ENCODE results near the gene TTC7B.
"Not testable (repeated sequence)": the region's sequence is repeated elsewhere in the genome, so short reads cannot be mapped to it uniquely, and the experiment has no call there.

Gene TTC7B

DNA sequence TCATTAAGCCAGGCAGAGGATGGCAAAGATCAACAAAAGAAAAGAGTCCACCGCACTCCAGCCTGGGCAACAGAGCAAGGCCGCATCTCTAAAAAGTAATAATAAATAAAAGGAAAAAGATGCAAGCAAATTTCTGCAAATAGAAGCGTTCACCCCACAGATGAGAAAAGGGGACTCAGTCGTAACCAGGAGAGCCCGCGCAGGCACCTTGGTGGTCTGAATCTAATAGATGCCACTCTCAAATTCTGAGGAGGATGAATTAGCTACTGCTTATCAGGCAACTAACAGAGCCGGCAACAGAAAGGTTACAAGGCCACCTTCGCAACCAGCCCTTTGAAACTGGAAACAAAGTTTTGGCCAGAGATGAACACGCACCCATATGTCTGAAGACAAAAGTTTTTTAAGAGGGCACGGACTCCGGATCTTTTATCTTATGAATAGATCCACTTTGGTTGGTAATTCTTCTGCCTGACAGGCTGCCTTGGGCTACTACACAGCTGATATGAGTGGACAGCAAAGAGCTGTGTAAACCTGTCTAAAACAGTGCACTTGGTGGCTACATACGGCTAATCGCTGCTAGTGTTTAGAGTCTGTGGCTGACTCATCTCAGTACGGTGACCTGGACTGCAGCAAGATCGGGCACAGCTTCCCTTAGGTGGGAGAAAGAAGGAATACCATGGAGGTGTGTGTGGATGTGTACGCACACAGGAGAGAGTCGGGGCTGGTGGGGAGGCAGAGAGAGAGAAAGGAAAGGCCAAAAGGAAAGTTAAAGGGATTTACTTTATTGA, 32.9 kb upstream of the TTC7B start:
- Histone ChIP-seq H3K4me1 (ENCODE audit: insufficient read depth, low read length) (peaks cover 13% of the 10 kb centered on the region), H3K27ac (ENCODE audit: low read depth, low read length) (no peak overlapping the region), H3K4me3 (ENCODE audit: low read length) (no peak overlapping the region), H3K27me3 (ENCODE audit: insufficient read depth, low read length) (no peaks in the 10 kb centered on the region), H3K9ac (ENCODE audit: low read depth, low read length) (no peak overlapping the region), H3K9me3 (ENCODE audit: insufficient read depth, low read depth, low read length) (no peaks in the 10 kb centered on the region), H3K36me3 (ENCODE audit: insufficient read depth, low read length) (no peaks in the 10 kb centered on the region)
- WGBS = 93% methylated on average over 16 of the region's 17 CpGs

DNA sequence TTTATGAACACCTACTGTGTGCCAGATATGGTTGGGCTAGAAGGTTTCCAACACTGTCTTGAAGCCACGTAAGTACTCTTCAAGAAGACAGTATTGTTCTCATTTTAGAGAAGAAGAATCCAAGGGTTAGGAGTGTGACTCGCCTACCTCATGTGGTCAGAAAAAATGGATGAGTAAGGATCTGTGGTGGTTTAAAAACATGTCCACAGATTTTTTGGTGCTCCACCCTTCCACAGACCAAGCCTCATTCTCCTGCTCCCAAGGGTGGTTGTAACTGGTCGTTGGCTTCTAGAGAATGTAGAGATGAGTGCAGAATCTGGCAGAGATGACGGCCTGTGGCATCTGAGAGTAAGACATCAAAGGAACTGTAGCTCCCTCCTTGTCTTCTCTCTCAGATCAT, 30.3 kb upstream of the TTC7B start:
- Histone ChIP-seq H3K4me1 (ENCODE audit: insufficient read depth, low read length) (peaks cover 13% of the 10 kb centered on the region), H3K36me3 (ENCODE audit: insufficient read depth, low read length) (no peaks in the 10 kb centered on the region), H3K9ac (ENCODE audit: low read depth, low read length) (no peak overlapping the region), H3K27me3 (ENCODE audit: insufficient read depth, low read length) (no peaks in the 10 kb centered on the region), H3K27ac (ENCODE audit: low read depth, low read length) (no peak overlapping the region), H3K4me3 (ENCODE audit: low read length) (no peak overlapping the region), H3K9me3 (ENCODE audit: insufficient read depth, low read depth, low read length) (no peaks in the 10 kb centered on the region)
- WGBS = 90% methylated on average over 4 of the region's 4 CpGs

DNA sequence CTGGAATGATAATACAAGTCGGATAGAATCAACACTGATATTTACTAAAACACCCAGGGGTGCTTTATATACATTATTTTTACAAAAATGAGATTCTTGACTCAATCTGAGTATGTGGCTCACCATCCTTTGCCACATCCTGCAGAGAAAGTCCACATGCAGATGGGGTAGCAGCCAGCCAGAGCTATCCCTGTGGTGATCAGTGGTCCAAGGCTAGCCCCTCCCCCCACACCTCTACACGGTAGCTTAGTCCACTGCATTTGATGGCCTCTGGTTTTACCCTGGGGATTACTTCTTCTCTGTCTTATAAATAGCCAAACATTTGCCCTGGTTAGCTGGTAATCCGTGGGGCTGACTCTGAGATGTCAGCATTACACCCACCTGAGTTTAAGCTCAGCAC, 28.1 kb upstream of the TTC7B start:
- peaks cover 3% of the 10 kb centered on the region; the same call in 1 of the 2 replicates for H3K4me1 ChIP-seq (ENCODE audit: insufficient read depth, low read length)
- no peak overlapping the region for H3K4me3 ChIP-seq (ENCODE audit: low read length)
- no peak overlapping the region for H3K9ac ChIP-seq (ENCODE audit: low read depth, low read length)
- H3K36me3 ChIP-seq (ENCODE audit: insufficient read depth, low read length) = no peaks in the 10 kb centered on the region
- WGBS = 66% methylated on average over 3 of the region's 3 CpGs
- H3K27ac ChIP-seq (ENCODE audit: low read depth, low read length) = no peak overlapping the region
- no peaks in the 10 kb centered on the region for H3K27me3 ChIP-seq (ENCODE audit: insufficient read depth, low read length)
- no peaks in the 10 kb centered on the region for H3K9me3 ChIP-seq (ENCODE audit: insufficient read depth, low read depth, low read length)

DNA sequence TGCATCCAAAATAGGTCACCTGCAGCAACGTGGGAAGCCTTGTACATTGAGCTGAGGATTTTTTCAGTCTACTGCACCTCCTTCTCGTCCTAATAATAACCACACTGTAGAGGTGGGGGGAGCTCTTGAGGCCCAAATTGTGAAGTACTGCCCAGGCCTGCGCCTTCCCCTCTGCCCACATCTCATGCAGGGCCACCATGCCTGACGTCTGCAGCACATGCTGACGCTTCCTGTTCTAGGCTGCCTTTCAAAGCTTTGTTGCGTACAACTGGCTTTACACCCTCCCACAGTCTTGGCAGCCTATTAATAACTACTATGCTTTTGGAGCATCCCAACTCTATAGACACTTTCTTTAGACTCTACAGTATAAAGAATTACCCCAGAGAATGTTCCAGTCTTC, 26.5 kb upstream of the TTC7B start:
- Histone ChIP-seq H3K27me3 (ENCODE audit: insufficient read depth, low read length) (no peaks in the 10 kb centered on the region), H3K9ac (ENCODE audit: low read depth, low read length) (no peak overlapping the region), H3K27ac (ENCODE audit: low read depth, low read length) (no peak overlapping the region), H3K4me3 (ENCODE audit: low read length) (no peak overlapping the region), H3K9me3 (ENCODE audit: insufficient read depth, low read depth, low read length) (no peaks in the 10 kb centered on the region), H3K4me1 (ENCODE audit: insufficient read depth, low read length) (no peaks in the 10 kb centered on the region), H3K36me3 (ENCODE audit: insufficient read depth, low read length) (no peaks in the 10 kb centered on the region)
- 91% methylated on average over 5 of the region's 6 CpGs for WGBS

DNA sequence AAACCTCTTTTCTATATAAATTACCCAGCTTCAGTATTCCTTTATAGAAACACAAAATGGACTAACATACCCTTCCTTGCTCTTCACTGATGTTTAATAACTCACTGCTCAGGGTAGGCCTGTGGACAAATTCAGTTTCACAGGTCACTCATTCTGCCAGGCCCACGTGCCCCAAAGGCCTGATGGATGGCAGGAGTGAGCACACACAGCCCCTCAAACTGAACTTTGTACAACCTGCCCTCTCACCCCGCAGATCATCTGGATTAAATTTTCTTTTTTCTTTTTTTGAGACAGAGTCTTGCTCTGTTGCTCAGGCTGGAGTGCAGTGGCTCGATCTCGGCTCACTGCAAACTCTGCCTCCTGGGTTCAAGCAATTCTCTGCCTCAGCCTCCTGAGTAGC, 24.4 kb upstream of the TTC7B start:
- not testable (repeated sequence) for H3K27ac ChIP-seq (ENCODE audit: low read depth, low read length); H3K4me1 ChIP-seq (ENCODE audit: insufficient read depth, low read length); H3K27me3 ChIP-seq (ENCODE audit: insufficient read depth, low read length); H3K9ac ChIP-seq (ENCODE audit: low read depth, low read length); H3K36me3 ChIP-seq (ENCODE audit: insufficient read depth, low read length); H3K9me3 ChIP-seq (ENCODE audit: insufficient read depth, low read depth, low read length); H3K4me3 ChIP-seq (ENCODE audit: low read length)
- 94% methylated on average over 4 of the region's 4 CpGs for WGBS

DNA sequence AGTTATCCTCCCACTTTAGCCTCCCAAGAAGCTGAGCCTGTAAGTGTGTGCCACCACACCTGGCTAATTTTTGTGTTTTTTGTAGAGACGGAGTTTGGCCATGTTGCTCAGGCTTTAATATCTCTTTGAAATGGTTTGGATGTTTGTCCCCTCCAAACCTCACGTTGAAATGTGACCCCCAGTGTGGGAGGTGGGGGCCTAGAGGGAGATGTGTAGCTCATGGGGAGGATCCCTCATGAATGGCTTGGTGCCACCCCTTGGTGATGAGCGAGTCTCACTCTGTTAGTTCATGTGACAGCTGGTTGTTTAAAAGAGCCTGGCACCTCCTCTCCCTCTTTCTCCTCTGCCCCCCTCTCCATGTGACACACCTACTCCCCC, 23.6 kb upstream of the TTC7B start:
- no peaks in the 10 kb centered on the region for H3K9me3 ChIP-seq (ENCODE audit: insufficient read depth, low read depth, low read length)
- 96% methylated on average over 3 of the region's 3 CpGs for WGBS
- H3K4me1 ChIP-seq (ENCODE audit: insufficient read depth, low read length) = no peaks in the 10 kb centered on the region
- no peak overlapping the region for H3K4me3 ChIP-seq (ENCODE audit: low read length)
- H3K9ac ChIP-seq (ENCODE audit: low read depth, low read length) = no peak overlapping the region
- H3K27me3 ChIP-seq (ENCODE audit: insufficient read depth, low read length) = no peaks in the 10 kb centered on the region
- H3K36me3 ChIP-seq (ENCODE audit: insufficient read depth, low read length) = no peaks in the 10 kb centered on the region
- H3K27ac ChIP-seq (ENCODE audit: low read depth, low read length) = no peak overlapping the region

DNA sequence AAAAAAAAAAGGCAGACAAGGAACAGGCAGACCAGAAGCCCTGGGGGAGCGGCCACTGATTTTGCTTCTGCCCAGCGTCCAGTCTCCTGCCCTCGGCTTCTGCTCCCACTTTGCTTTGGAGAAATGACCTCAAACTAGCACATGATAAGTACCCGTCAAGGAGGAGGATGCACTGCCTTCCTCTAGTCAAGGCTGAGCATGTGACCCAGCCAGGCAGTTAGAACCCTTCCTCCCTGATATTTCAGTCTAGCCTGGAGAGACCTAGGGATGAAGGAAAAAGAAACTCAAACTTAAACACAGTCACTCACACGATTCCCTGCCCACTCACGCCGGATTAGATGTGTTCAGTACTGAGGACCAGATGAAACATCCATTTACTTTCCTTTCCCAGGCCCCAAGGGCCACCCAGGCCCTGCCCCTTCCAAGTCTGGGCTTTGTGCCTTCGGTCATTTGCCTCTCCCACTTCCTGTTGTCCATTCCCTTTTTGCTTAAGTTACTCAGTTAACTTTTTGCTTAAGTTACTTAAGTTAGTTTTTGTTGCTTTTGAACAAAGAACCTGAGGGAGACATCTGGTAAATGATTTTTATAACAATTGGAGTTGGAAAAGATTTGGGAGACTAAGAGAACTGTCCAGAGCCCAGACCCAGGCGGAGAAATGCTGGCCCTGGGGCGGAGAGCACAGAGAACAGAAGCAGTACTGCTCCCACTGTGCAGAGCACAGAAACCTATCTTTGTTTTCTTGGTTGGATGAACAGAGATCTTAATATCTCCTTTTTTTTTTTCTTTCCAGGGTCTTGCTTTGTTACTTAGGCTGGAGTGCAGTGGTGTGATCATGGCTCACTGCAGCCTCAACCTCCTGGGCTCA, 23.0 kb upstream of the TTC7B start:
- H3K9me3 ChIP-seq (ENCODE audit: insufficient read depth, low read depth, low read length) = no peaks in the 10 kb centered on the region
- H3K36me3 ChIP-seq (ENCODE audit: insufficient read depth, low read length) = no peaks in the 10 kb centered on the region
- no peak overlapping the region for H3K9ac ChIP-seq (ENCODE audit: low read depth, low read length)
- no peaks in the 10 kb centered on the region for H3K27me3 ChIP-seq (ENCODE audit: insufficient read depth, low read length)
- no peak overlapping the region for H3K27ac ChIP-seq (ENCODE audit: low read depth, low read length)
- H3K4me1 ChIP-seq (ENCODE audit: insufficient read depth, low read length) = no peaks in the 10 kb centered on the region
- 93% methylated on average over 10 of the region's 10 CpGs for WGBS
- H3K4me3 ChIP-seq (ENCODE audit: low read length) = no peak overlapping the region

DNA sequence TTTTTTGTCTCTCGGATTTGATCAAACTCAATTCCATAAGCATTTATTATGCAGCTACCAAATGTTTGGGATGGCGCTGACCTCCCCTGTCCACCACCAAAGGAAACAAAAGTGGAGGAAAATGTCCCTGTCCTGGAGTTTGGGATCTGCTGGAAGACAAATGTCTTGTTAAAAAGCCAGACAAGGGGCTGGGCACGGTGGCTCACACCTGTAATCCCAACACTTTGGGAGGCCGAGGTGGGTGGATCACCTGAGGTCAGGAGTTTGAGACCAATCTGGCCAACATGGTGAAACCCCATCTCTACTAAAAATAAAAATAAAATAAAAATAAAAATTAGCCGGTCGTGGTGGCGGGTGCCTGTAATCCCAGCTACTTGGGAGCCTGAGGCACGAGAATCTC, 22.3 kb upstream of the TTC7B start:
- H3K9ac ChIP-seq (ENCODE audit: low read depth, low read length); H3K27ac ChIP-seq (ENCODE audit: low read depth, low read length); H3K9me3 ChIP-seq (ENCODE audit: insufficient read depth, low read depth, low read length); H3K27me3 ChIP-seq (ENCODE audit: insufficient read depth, low read length); H3K36me3 ChIP-seq (ENCODE audit: insufficient read depth, low read length); H3K4me3 ChIP-seq (ENCODE audit: low read length); H3K4me1 ChIP-seq (ENCODE audit: insufficient read depth, low read length): not testable (repeated sequence)
- WGBS = 96% methylated on average over 8 of the region's 8 CpGs

DNA sequence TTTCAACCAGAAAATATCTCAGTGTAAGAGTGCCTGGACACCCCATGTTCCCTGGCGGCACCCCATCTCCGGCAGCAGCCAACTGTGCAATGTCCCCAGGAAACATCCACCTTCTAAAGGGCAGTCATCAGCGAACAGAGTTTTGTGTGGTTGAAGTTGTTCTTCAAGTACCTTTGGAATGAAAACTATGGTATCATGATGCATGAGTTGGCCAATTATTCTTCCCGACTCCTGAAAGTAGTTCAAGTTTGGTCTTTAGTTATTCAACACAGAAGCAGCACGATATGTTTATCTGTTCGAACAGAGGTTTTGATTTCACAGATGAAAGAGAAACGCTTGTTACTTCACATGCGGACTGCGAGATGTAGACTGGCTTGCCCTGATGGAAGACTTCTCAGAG, 21.1 kb upstream of the TTC7B start:
- H3K4me1 ChIP-seq (ENCODE audit: insufficient read depth, low read length) = no peaks in the 10 kb centered on the region
- no peaks in the 10 kb centered on the region for H3K27me3 ChIP-seq (ENCODE audit: insufficient read depth, low read length)
- H3K9ac ChIP-seq (ENCODE audit: low read depth, low read length) = no peak overlapping the region
- H3K4me3 ChIP-seq (ENCODE audit: low read length) = no peak overlapping the region
- H3K27ac ChIP-seq (ENCODE audit: low read depth, low read length) = no peak overlapping the region
- no peaks in the 10 kb centered on the region for H3K9me3 ChIP-seq (ENCODE audit: insufficient read depth, low read depth, low read length)
- H3K36me3 ChIP-seq (ENCODE audit: insufficient read depth, low read length) = no peaks in the 10 kb centered on the region
- 97% methylated on average over 9 of the region's 9 CpGs for WGBS

DNA sequence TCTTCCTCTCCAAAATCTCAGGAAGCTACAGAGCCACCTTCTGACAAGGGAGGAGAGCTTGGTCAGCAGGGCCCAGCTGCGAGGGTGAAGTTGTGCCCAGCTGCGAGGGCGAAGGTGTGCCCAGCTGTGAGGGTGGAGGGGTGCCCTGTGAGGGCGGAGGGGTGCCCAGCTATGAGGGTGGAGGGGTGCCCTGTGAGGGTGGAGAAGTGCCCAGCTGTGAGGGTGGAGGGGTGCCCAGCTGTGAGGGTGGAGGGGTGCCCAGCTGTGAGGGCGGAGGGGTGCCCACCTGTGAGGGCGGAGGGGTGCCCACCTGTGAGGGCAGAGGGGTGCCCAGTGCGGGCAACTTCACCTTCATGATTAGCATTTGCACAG, 20.4 kb upstream of the TTC7B start:
- no peaks in the 10 kb centered on the region for H3K9me3 ChIP-seq (ENCODE audit: insufficient read depth, low read depth, low read length)
- H3K4me3 ChIP-seq (ENCODE audit: low read length) = no peak overlapping the region
- no peaks in the 10 kb centered on the region for H3K4me1 ChIP-seq (ENCODE audit: insufficient read depth, low read length)
- WGBS = 96% methylated on average over 7 of the region's 7 CpGs
- H3K27me3 ChIP-seq (ENCODE audit: insufficient read depth, low read length) = no peaks in the 10 kb centered on the region
- H3K36me3 ChIP-seq (ENCODE audit: insufficient read depth, low read length) = no peaks in the 10 kb centered on the region
- H3K9ac ChIP-seq (ENCODE audit: low read depth, low read length) = no peak overlapping the region
- no peak overlapping the region for H3K27ac ChIP-seq (ENCODE audit: low read depth, low read length)

DNA sequence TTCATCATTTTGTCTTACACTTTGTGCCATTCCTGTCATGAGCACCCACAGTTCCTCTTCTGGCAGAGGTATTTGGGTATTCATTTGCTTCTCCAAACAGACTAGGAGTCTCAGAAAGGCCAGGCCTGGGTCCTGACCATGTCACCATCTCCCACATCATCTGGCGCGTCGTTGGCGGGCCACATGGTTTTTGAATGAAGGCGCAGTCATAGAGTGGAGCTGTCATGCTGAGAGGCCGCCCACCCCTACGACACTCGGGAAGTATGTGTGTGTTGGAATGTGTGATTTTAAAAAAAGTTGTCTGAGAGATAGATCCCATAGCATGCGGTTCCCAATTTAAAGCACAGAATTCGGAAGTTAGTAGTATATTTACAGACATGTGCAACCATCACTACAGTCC, 15.6 kb upstream of the TTC7B start:
- peaks cover 30% of the 10 kb centered on the region for H3K27me3 ChIP-seq (ENCODE audit: insufficient read depth, low read length)
- no peaks in the 10 kb centered on the region for H3K4me1 ChIP-seq (ENCODE audit: insufficient read depth, low read length)
- no peaks in the 10 kb centered on the region for H3K36me3 ChIP-seq (ENCODE audit: insufficient read depth, low read length)
- H3K9me3 ChIP-seq (ENCODE audit: insufficient read depth, low read depth, low read length) = no peaks in the 10 kb centered on the region
- no peak overlapping the region for H3K9ac ChIP-seq (ENCODE audit: low read depth, low read length)
- no peak overlapping the region for H3K27ac ChIP-seq (ENCODE audit: low read depth, low read length)
- H3K4me3 ChIP-seq (ENCODE audit: low read length) = no peak overlapping the region
- WGBS = 97% methylated on average over 9 of the region's 10 CpGs
